Measurements from ENCODE around the gene PCDHA13.
"Not testable (repeated sequence)": the region's sequence is repeated elsewhere in the genome, so short reads cannot be mapped to it uniquely, and the experiment has no call there.

The PCDHA13 gene

DNA sequence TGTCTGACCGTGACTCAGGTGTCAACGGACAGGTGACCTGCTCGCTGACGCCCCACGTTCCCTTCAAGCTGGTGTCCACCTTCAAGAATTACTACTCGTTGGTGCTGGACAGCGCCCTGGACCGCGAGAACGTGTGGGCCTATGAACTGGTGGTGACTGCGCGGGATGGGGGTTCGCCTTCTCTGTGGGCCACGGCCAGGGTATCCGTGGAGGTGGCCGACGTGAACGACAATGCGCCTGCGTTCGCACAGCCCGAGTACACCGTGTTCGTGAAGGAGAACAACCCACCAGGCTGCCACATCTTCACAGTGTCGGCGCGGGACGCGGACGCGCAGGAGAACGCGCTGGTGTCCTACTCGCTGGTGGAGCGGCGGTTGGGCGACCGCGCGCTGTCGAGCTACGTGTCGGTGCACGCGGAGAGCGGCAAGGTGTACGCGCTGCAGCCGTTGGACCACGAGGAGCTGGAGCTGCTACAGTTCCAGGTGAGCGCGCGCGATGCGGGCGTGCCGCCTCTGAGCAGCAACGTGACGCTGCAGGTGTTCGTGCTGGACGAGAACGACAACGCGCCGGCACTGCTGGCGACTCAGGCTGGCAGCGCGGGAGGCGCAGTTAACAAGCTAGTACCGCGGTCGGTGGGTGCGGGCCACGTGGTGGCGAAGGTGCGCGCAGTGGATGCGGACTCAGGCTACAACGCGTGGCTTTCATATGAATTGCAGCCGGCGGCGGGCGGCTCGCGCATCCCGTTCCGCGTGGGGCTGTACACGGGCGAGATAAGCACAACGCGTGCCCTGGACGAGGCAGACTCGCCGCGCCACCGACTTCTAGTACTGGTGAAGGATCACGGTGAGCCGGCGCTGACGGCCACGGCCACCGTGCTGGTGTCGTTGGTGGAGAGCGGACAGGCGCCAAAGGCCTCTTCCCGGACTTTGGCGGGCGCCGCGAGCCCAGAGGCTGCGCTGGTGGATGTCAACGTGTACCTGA is 11.4 kb upstream of the PCDHA13 start:
- no peak for DNase-seq

DNA sequence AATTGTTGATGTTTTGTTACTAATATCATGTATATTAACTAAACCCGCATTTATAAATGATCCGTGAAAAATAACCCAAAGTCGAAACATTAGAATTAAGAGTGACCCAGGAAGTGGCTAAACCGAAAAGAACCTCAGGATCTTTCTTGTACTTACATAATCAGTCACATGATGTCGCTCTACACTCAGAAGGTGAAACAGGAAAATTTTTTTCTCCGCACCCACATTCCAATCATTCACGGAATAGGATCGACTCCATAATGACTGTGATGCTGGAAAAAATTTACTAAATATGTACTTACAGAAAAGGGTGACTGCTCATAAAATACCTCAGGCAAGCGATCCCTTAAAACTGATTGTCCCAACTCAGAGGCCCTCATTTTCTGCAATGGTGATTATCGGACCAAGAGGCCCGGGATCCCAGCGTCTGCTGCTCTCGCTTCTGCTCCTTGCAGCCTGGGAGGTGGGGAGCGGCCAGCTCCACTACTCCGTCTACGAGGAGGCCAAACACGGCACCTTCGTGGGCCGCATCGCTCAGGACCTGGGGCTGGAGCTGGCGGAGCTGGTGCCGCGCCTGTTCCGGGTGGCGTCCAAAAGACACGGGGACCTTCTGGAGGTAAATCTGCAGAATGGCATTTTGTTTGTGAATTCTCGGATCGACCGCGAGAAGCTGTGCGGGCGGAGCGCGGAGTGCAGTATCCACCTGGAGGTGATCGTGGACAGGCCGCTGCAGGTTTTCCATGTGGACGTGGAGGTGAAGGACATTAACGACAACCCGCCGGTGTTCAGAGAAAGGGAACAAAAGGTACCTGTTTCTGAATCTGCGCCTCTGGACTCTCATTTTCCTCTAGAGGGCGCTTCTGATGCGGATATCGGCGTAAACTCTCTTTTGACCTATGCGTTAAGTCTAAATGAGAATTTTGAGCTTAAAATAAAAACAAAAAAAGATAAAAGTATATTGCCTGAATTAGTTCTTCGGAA is 6.5 kb upstream of the PCDHA13 start, which contains the start of gene PCDHA12:
PCDHA12 (plus strand) TSS at position 224 of the 981 bp plus-strand sequence; CDS start at position 389, 165 bp downstream.
- no peak for DNase-seq

DNA sequence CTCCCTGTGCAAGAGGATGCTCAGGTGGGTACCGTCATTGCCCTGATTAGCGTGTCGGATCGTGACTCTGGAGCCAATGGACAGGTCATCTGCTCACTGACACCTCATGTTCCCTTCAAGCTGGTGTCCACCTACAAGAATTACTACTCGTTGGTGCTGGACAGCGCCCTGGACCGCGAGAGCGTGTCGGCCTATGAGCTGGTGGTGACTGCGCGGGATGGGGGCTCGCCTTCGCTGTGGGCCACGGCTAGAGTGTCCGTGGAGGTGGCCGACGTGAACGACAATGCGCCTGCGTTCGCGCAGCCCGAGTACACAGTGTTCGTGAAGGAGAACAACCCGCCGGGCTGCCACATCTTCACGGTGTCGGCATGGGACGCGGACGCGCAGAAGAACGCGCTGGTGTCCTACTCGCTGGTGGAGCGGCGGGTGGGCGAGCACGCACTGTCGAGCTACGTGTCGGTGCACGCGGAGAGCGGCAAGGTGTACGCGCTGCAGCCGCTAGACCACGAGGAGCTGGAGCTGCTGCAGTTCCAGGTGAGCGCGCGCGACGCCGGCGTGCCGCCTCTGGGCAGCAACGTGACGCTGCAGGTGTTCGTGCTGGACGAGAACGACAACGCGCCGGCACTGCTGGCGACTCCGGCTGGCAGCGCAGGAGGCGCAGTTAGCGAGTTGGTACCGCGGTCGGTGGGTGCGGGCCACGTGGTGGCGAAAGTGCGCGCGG is 5.2 kb upstream of the PCDHA13 start:
- DNase-seq, result not testable (repeated sequence)

DNA sequence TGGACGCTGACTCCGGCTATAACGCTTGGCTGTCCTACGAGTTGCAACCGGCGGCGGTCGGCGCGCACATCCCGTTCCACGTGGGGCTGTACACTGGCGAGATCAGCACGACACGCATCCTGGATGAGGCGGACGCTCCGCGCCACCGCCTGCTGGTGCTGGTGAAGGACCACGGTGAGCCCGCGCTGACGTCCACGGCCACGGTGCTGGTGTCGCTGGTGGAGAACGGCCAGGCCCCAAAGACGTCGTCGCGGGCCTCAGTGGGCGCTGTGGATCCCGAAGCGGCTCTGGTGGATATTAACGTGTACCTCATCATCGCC is 4.7 kb upstream of the PCDHA13 start:
- no peak for DNase-seq

DNA sequence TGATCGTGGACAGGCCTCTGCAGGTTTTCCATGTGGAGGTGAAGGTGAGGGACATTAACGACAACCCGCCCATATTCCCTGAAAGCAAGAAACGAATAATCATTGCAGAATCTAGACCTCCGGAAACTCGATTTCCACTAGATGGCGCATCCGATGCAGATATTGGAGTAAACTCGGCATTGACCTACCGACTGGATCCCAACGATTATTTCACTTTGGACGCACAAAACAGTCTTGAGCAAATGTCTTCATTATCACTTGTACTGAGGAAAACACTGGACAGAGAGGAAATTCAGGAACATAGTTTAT is 621 bp downstream of the PCDHA13 start:
- no peak for DNase-seq

DNA sequence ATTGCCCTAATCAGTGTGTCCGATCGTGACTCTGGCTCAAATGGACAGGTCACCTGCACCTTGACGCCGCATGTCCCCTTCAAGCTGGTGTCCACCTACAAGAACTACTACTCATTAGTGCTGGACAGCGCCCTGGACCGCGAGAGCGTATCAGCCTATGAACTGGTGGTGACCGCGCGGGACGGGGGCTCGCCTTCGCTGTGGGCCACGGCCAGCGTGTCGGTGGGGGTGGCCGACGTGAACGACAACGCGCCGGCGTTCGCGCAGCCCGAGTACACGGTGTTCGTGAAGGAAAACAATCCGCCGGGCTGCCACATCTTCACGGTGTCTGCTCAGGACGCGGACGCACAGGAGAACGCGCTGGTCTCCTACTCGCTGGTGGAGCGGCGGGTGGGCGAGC is 1.4 kb downstream of the PCDHA13 start:
- DNase-seq, result no peak

DNA sequence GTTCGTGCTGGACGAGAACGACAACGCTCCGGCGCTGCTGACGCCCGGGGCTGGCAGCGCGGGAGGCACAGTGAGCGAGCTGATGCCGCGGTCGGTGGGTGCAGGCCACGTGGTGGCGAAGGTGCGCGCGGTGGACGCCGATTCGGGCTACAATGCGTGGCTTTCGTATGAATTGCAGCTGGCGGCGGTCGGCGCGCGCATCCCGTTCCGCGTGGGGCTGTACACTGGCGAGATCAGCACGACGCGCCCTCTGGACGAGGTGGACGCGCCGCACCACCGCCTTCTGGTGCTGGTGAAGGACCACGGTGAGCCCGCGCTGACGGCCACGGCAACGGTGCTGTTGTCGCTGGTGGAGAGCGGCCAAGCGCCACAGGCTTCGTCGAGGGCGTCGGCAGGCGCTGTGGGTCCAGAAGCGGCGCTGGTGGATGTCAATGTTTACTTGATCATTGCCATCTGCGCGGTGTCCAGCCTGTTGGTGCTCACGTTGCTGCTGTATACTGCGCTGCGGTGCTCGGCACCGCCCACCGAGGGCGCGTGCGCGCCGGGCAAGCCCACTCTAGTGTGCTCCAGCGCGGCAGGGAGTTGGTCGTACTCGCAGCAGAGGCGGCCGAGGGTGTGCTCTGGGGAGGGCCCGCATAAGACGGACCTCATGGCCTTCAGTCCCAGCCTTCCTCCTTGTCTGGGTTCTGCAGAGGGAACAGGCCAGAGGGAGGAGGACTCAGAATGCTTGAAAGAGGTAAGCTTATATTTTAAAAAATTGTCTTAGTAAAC is 2.2 kb downstream of the PCDHA13 start:
- DNase-seq, result no peak

DNA sequence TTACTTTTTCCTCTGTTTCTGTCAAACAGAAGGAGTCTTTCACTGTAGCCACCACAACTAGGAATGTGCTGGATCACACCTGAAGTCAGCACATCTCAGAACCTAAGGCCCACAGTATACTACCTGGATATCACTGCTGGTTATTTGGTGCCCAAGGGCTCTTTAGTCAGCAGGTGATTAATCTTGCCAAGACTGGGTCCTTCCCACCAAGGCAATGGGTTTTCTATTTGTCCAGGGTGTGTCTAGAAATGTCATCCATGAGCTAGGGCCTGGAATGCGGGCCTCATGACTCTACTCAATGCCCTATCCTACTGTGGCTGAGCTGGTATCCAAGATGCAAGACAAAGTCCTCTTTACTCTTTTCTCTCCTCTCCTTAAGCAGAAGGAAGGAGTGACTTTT is 34.4 kb downstream of the PCDHA13 start:
- DNase-seq, result no peak

DNA sequence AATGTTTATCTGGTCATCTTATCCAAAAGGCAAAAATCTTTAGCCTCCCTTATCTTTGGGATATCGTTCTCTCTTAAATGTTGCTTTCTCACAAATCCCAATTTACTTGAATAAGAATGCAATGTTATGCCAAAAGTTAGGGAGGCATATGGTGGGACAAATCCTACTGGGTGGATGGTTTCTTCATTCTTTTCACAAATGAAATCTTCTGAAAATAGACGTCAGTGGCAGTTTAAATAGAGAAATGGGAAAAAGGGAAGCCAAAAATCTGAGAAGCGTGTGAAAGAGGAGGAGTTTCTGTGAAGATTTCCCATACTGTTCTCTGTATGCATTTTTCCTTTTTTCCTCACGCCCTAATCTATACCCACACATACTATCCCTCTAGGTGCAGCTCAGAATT is 41.7 kb downstream of the PCDHA13 start:
- no peak for DNase-seq

DNA sequence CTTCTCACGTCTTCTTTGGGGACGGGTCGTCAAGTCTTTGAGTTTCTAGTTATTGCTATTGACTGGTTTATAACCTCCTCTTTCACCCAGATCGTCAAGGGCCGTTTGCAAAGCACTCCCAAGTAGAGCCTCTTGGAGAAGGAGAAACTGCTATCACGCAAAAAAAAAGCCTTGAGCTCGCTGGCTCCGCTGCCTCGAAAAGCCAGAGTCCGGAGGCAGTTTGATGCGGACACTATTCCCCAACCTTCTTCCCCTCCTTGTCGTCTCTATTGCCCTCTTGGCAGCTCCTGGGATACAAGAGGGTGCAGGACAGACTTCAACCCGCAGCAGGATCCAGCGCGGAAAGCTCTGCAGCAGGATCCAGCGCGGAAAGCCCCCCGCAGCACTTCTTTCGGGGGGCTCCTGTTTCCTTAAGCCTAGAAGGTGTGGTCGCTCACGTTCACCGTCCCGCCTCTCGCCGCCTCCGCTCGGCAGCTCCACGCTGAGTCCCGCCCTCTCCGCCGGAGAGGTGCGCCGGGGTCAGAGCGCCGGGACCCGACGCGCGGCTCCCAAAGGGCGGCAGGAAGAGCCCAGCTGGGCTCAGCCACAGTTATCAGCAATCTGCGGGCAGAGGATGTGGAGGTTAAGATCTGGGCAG is 44.0 kb downstream of the PCDHA13 start, which contains the start of gene PCDHAC1:
PCDHAC1 (plus strand) TSS at position 494 of the 637 bp plus-strand sequence. CDS start 594 bp downstream, outside the sequence.
- no peak for DNase-seq

DNA sequence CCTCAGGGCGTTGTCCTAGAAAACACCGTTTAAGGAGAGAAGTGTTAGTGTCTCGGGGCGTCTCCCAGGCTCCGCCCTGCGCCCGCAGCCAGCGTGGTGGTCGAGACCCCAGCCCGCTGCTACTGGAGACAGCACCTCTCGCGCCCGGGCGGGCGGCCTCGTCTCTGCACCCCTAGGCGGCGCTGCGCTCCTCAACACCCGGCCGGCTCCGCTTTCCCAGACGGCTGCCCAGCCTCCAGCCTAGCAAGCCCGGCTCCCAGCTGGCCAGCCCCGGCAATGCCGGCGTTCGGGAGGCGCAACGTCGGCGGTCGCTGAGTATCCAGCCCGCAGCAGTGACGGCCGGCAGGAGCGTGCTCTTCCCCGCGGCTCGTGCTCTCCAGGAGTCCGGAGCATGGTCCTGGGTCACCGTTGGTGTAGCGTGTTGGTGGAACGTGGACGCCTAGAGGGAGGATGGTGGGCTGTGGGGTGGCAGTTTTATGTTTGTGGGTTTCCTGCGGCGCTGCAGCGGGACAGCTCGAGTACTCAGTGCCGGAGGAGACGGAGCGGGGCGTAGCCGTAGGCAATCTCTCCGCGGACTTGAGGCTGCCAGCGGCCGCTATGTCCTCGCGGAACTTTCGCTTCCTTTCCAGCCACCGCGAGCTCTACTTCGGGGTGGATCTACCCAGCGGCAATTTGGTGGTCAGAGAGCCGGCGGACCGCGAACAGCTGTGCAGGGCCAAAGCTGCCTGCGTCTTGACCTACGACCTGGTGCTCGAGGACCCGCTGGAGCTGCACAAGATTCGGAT is 44.7 kb downstream of the PCDHA13 start:
- peak; percentile 65 for DNase-seq

DNA sequence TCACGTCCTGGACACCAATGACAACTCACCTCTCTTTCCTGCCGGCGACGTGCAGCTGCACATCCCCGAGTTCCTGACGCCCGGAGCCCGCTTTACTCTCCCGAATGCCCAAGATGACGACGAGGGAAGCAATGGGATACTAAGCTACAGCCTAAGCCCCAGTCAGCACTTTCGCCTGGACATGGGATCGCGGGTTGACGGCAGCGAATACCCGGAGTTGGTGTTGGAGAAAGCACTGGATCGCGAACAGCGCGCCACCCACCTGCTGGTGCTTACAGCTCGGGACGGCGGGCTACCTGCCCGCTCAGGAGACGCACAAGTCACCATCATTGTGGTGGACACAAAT is 45.3 kb downstream of the PCDHA13 start:
- DNase-seq, result no peak
